HEK293 (cell line): ENCODE results near the gene D2HGDH.

ENCODE experiments used
- SALL2 ChIP-seq: fragments of 450-650 bp; formaldehyde crosslinking; IDR thresholded peaks from 2 replicates; pipeline ENCODE4 v1.5.0; 2017; ENCODE audit warnings: missing biosample characterization, mild to moderate bottlenecking, missing genetic modification characterization, borderline replicate concordance
- YY1 ChIP-seq: fragments of 450-650 bp; formaldehyde crosslinking; IDR thresholded peaks from 2 replicates; pipeline ENCODE4 v1.5.1; 2018; ENCODE audit warnings: missing biosample characterization, missing genetic modification characterization
- ZIC2 ChIP-seq: fragments of 450-650 bp; formaldehyde crosslinking; IDR thresholded peaks from 2 replicates; pipeline ENCODE4 v1.5.1; 2016; ENCODE audit warnings: missing biosample characterization, missing genetic modification characterization
- ZNF10 ChIP-seq: fragments of 450-650 bp; formaldehyde crosslinking; IDR thresholded peaks from 2 replicates; pipeline ENCODE4 v1.5.1; 2017; ENCODE audit warnings: missing biosample characterization, missing genetic modification characterization
- ZNF114 ChIP-seq: fragments of 450-650 bp; formaldehyde crosslinking; IDR thresholded peaks from 2 replicates; pipeline ENCODE4 v1.5.0; 2017; ENCODE audit warnings: missing biosample characterization, missing genetic modification characterization
- ZNF174 ChIP-seq: fragments of 450-650 bp; formaldehyde crosslinking; IDR thresholded peaks from 2 replicates; pipeline ENCODE4 v1.5.0; 2017; ENCODE audit warnings: missing biosample characterization, mild to moderate bottlenecking, missing genetic modification characterization
- ZNF37A ChIP-seq: fragments of 450-650 bp; IDR thresholded peaks from 2 replicates; pipeline ENCODE4 v1.5.1; 2018; ENCODE audit warnings: missing biosample characterization, missing genetic modification characterization
- ZNF423 ChIP-seq: fragments of 450-650 bp; formaldehyde crosslinking; IDR thresholded peaks from 2 replicates; pipeline ENCODE4 v1.5.1; 2016; ENCODE audit warnings: missing biosample characterization, missing genetic modification characterization
- ZNF514 ChIP-seq: fragments of 450-650 bp; formaldehyde crosslinking; IDR thresholded peaks from 2 replicates; pipeline ENCODE4 v1.5.1; 2016; ENCODE audit warnings: missing biosample characterization, missing genetic modification characterization
- ZNF747 ChIP-seq: fragments of 450-650 bp; formaldehyde crosslinking; IDR thresholded peaks from 2 replicates; pipeline ENCODE4 v1.5.1; 2016; ENCODE audit warnings: missing biosample characterization, missing genetic modification characterization
- ZNF785 ChIP-seq: fragments of 450-650 bp; formaldehyde crosslinking; IDR thresholded peaks from 2 replicates; pipeline ENCODE4 v1.5.1; 2016; ENCODE audit warnings: missing biosample characterization, missing genetic modification characterization
- ZSCAN23 ChIP-seq: fragments of 450-650 bp; formaldehyde crosslinking; IDR thresholded peaks from 2 replicates; pipeline ENCODE4 v1.5.1; 2016; ENCODE audit warnings: missing biosample characterization, missing genetic modification characterization
- TF ChIP-seq, protein P1 (sequence below): fragments of 450-650 bp; formaldehyde crosslinking; IDR thresholded peaks from 2 replicates; pipeline ENCODE4 v1.5.1; 2016; ENCODE audit warnings: missing biosample characterization, missing genetic modification characterization
- TF ChIP-seq, protein P2 (sequence below): fragments of 450-650 bp; IDR thresholded peaks from 2 replicates; pipeline ENCODE4 v1.5.1; 2018; ENCODE audit warnings: missing biosample characterization, missing genetic modification characterization
- TF ChIP-seq, protein P3 (sequence below): fragments of 450-650 bp; formaldehyde crosslinking; conservative IDR thresholded peaks from 2 replicates; pipeline ENCODE4 v1.5.1; 2016; ENCODE audit warnings: low read depth, missing biosample characterization, missing genetic modification characterization
- TF ChIP-seq, protein P4 (sequence below): fragments of 450-650 bp; formaldehyde crosslinking; IDR thresholded peaks from 2 replicates; pipeline ENCODE4 v1.5.1; 2016; ENCODE audit warnings: missing biosample characterization, missing genetic modification characterization
- TF ChIP-seq, protein P5 (sequence below): fragments of 450-650 bp; formaldehyde crosslinking; IDR thresholded peaks from 2 replicates; pipeline ENCODE4 v1.5.1; 2016; ENCODE audit warnings: missing biosample characterization, missing genetic modification characterization
- TF ChIP-seq, protein P6 (sequence below): fragments of 450-650 bp; formaldehyde crosslinking; IDR thresholded peaks from 2 replicates; pipeline ENCODE4 v1.5.1; 2016; ENCODE audit warnings: missing biosample characterization, missing genetic modification characterization
- TF ChIP-seq, protein P7 (sequence below): fragments of 450-650 bp; formaldehyde crosslinking; IDR thresholded peaks from 2 replicates; pipeline ENCODE4 v1.5.1; 2016; ENCODE audit warnings: missing biosample characterization, missing genetic modification characterization

The D2HGDH gene

DNA sequence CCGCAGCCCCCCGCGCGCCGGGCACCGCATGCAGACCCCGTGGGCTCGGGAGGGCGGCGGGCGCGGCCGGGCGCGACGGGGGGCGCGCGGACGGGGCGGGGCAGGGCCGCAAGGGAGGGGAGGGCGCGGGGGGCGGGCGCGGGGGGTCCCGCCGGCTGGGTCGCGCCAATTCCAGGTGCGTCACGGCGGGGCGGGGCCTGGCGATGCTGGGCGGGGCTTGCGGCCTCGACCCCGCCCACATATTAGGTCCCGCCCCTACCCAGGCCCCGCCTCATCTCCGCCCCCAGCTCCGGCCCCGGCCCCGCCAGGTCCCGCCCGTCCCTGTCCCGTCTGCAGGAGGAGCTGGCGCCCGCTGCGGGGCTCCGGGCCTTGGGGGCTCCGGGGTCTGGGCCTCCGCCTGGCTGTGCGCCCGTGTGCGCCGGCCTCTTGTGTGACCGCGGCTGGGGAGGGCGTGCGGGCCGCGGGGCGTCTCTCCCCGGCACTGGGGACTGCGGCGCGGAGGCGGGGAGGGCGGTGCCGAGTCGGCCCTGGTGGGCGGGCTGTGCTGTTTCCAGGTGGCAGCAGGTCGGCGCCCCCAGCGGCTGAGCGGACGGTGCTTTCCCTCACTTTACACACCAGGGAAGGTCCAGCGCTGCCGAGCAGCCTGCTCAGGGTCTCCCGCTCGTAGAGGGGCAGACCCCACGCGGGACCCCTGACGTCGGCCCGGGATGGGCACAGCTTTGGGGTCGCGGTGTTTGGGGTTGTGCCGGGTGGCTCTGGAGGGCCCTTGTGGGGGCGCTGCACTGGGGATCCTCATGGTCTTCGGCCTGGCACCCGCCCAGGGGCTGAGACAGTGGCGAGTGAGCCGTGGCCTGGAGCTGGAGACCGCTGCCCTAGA is 32.0 kb upstream of the D2HGDH start (continued):
- TF ChIP-seq ZNF423 (tag by site-specific recombination), result no peak
- TF ChIP-seq ZNF747 (tag by site-specific recombination), result no peak
- TF ChIP-seq, protein P1, sequence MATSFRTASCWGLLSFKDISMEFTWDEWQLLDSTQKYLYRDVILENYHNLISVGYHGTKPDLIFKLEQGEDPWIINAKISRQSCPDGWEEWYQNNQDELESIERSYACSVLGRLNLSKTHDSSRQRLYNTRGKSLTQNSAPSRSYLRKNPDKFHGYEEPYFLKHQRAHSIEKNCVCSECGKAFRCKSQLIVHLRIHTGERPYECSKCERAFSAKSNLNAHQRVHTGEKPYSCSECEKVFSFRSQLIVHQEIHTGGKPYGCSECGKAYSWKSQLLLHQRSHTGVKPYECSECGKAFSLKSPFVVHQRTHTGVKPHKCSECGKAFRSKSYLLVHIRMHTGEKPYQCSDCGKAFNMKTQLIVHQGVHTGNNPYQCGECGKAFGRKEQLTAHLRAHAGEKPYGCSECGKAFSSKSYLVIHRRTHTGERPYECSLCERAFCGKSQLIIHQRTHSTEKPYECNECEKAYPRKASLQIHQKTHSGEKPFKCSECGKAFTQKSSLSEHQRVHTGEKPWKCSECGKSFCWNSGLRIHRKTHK, result no peak
- TF ChIP-seq, protein P2, sequence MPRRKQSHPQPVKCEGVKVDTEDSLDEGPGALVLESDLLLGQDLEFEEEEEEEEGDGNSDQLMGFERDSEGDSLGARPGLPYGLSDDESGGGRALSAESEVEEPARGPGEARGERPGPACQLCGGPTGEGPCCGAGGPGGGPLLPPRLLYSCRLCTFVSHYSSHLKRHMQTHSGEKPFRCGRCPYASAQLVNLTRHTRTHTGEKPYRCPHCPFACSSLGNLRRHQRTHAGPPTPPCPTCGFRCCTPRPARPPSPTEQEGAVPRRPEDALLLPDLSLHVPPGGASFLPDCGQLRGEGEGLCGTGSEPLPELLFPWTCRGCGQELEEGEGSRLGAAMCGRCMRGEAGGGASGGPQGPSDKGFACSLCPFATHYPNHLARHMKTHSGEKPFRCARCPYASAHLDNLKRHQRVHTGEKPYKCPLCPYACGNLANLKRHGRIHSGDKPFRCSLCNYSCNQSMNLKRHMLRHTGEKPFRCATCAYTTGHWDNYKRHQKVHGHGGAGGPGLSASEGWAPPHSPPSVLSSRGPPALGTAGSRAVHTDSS (tag by site-specific recombination), result no peak
- no peak for TF ChIP-seq ZNF10 (tag by site-specific recombination)
- no peak for TF ChIP-seq SALL2
- no peak for TF ChIP-seq ZIC2 (tag by site-specific recombination)
- TF ChIP-seq, protein P3, sequence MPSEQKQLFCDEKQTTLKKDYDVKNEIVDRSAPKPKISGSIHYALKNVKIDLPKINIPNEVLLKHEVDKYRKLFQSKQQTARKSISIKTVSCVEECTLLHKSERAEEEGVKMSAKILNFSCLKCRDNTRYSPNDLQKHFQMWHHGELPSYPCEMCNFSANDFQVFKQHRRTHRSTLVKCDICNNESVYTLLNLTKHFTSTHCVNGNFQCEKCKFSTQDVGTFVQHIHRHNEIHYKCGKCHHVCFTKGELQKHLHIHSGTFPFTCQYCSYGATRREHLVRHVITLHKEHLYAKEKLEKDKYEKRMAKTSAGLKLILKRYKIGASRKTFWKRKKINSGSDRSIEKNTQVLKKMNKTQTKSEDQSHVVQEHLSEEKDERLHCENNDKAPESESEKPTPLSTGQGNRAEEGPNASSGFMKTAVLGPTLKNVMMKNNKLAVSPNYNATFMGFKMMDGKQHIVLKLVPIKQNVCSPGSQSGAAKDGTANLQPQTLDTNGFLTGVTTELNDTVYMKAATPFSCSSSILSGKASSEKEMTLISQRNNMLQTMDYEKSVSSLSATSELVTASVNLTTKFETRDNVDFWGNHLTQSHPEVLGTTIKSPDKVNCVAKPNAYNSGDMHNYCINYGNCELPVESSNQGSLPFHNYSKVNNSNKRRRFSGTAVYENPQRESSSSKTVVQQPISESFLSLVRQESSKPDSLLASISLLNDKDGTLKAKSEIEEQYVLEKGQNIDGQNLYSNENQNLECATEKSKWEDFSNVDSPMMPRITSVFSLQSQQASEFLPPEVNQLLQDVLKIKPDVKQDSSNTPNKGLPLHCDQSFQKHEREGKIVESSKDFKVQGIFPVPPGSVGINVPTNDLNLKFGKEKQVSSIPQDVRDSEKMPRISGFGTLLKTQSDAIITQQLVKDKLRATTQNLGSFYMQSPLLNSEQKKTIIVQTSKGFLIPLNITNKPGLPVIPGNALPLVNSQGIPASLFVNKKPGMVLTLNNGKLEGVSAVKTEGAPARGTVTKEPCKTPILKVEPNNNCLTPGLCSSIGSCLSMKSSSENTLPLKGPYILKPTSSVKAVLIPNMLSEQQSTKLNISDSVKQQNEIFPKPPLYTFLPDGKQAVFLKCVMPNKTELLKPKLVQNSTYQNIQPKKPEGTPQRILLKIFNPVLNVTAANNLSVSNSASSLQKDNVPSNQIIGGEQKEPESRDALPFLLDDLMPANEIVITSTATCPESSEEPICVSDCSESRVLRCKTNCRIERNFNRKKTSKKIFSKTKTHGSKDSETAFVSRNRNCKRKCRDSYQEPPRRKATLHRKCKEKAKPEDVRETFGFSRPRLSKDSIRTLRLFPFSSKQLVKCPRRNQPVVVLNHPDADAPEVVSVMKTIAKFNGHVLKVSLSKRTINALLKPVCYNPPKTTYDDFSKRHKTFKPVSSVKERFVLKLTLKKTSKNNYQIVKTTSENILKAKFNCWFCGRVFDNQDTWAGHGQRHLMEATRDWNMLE (tag by site-specific recombination), result no peak
- TF ChIP-seq ZNF514 (tag by site-specific recombination), result no peak
- no peak for TF ChIP-seq ZNF37A (tag by site-specific recombination)
- TF ChIP-seq ZNF785 (tag by site-specific recombination), result no peak
- TF ChIP-seq, protein P4, sequence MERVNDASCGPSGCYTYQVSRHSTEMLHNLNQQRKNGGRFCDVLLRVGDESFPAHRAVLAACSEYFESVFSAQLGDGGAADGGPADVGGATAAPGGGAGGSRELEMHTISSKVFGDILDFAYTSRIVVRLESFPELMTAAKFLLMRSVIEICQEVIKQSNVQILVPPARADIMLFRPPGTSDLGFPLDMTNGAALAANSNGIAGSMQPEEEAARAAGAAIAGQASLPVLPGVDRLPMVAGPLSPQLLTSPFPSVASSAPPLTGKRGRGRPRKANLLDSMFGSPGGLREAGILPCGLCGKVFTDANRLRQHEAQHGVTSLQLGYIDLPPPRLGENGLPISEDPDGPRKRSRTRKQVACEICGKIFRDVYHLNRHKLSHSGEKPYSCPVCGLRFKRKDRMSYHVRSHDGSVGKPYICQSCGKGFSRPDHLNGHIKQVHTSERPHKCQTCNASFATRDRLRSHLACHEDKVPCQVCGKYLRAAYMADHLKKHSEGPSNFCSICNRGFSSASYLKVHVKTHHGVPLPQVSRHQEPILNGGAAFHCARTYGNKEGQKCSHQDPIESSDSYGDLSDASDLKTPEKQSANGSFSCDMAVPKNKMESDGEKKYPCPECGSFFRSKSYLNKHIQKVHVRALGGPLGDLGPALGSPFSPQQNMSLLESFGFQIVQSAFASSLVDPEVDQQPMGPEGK (tag by site-specific recombination), result peak; percentile 53; the same call in 1 of the 2 replicates
- TF ChIP-seq, protein P5, sequence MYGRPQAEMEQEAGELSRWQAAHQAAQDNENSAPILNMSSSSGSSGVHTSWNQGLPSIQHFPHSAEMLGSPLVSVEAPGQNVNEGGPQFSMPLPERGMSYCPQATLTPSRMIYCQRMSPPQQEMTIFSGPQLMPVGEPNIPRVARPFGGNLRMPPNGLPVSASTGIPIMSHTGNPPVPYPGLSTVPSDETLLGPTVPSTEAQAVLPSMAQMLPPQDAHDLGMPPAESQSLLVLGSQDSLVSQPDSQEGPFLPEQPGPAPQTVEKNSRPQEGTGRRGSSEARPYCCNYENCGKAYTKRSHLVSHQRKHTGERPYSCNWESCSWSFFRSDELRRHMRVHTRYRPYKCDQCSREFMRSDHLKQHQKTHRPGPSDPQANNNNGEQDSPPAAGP (tag by site-specific recombination), result 0 out of 2 replicates have a peak, but pooled peaks have one; percentile 20
- no peak for TF ChIP-seq ZNF174 (tag by site-specific recombination)
- TF ChIP-seq ZSCAN23 (tag by site-specific recombination), result no peak
- TF ChIP-seq, protein P6, sequence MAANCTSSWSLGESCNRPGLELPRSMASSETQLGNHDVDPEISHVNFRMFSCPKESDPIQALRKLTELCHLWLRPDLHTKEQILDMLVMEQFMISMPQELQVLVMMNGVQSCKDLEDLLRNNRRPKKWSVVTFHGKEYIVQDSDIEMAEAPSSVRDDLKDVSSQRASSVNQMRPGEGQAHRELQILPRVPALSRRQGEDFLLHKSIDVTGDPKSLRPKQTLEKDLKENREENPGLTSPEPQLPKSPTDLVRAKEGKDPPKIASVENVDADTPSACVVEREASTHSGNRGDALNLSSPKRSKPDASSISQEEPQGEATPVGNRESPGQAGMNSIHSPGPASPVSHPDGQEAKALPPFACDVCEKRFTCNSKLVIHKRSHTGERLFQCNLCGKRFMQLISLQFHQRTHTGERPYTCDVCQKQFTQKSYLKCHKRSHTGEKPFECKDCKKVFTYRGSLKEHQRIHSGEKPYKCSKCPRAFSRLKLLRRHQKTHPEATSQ (tag by site-specific recombination), result no peak
- TF ChIP-seq, protein P7, sequence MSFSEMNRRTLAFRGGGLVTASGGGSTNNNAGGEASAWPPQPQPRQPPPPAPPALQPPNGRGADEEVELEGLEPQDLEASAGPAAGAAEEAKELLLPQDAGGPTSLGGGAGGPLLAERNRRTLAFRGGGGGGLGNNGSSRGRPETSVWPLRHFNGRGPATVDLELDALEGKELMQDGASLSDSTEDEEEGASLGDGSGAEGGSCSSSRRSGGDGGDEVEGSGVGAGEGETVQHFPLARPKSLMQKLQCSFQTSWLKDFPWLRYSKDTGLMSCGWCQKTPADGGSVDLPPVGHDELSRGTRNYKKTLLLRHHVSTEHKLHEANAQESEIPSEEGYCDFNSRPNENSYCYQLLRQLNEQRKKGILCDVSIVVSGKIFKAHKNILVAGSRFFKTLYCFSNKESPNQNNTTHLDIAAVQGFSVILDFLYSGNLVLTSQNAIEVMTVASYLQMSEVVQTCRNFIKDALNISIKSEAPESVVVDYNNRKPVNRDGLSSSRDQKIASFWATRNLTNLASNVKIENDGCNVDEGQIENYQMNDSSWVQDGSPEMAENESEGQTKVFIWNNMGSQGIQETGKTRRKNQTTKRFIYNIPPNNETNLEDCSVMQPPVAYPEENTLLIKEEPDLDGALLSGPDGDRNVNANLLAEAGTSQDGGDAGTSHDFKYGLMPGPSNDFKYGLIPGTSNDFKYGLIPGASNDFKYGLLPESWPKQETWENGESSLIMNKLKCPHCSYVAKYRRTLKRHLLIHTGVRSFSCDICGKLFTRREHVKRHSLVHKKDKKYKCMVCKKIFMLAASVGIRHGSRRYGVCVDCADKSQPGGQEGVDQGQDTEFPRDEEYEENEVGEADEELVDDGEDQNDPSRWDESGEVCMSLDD, result no peak
- no peak for TF ChIP-seq ZNF114 (tag by site-specific recombination)
- no peak for TF ChIP-seq YY1 (tag by site-specific recombination)
